GM12892 (cell line): ENCODE results near the gene DDX42.

ENCODE experiments used
- POLR2A ChIP-seq: IDR thresholded peaks from 2 replicates; pipeline ENCODE4 v1.6.1; 2011; ENCODE audit warnings: low read depth, low read length, control low read depth
- POLR2AphosphoS5 ChIP-seq: IDR thresholded peaks from 2 replicates; pipeline ENCODE4 v1.6.1; 2011; ENCODE audit warnings: low read depth, low read length, control low read depth

DNA sequence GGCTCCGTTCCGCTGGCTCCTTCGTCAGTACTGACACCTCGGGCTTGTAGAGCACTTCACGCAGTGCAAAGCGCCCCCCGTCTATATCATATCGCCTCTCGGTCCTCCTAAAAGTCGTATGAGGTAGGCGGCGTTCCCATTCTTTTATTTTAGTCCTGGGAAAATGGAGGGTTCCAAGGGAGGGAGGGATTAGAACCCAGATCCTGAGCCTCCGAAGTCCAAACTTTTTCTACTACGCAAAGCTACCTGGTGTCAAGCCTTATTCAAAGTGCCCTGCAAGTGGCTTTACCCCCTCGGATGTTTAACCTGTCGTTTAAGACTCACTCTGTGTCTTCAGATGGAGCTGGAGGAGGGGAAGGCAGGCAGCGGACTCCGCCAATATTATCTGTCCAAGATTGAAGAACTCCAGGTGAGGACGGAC is 53.8 kb downstream of the DDX42 start:
- TF ChIP-seq POLR2A (no peak), POLR2AphosphoS5 (no peak)
